Trophoblast cell (in vitro differentiated cells and primary cell): ENCODE measurements around the gene CD2.

ENCODE experiments used
- DNase-seq, 2 donors: peaks; one replicate each; pipeline ENCODE4 v3.0.0-alpha.2; 2016
- H2AFZ ChIP-seq: 2 replicates; pipeline ENCODE4 v1.6.1; 2013; ENCODE audit warnings: low read length, moderate library complexity, mild to moderate bottlenecking; ENCODE audit not compliant: insufficient read depth, poor library complexity
- H2AK5ac ChIP-seq: 2 replicates; pipeline ENCODE4 v1.6.1; 2013; ENCODE audit warnings: mild to moderate bottlenecking, low read length
- H2BK120ac ChIP-seq: 2 replicates; pipeline ENCODE4 v1.6.1; 2013; ENCODE audit warnings: low read length, mild to moderate bottlenecking, moderate library complexity; ENCODE audit not compliant: insufficient read depth, poor library complexity
- H2BK12ac ChIP-seq: 2 replicates; pipeline ENCODE4 v1.6.1; 2013; ENCODE audit warnings: mild to moderate bottlenecking, low read length, moderate library complexity
- H2BK5ac ChIP-seq: 2 replicates; pipeline ENCODE4 v1.6.1; 2013; ENCODE audit warnings: low read length, low read depth, moderate library complexity, mild to moderate bottlenecking; ENCODE audit not compliant: poor library complexity
- H3K14ac ChIP-seq: 2 replicates; pipeline ENCODE4 v1.6.1; 2013; ENCODE audit warnings: mild to moderate bottlenecking, low read length
- H3K18ac ChIP-seq: 2 replicates; pipeline ENCODE4 v1.6.1; 2013; ENCODE audit warnings: mild to moderate bottlenecking, low read length
- H3K23ac ChIP-seq: 2 replicates; pipeline ENCODE4 v1.6.1; 2013; ENCODE audit warnings: low read length
- H3K27ac ChIP-seq: 2 replicates; pipeline ENCODE4 v1.5.1; 2013; ENCODE audit warnings: low read depth, mild to moderate bottlenecking, inconsistent platforms, low read length, moderate library complexity
- H3K27me3 ChIP-seq: 2 replicates; pipeline ENCODE4 v1.6.1; 2013; ENCODE audit warnings: inconsistent platforms, mild to moderate bottlenecking, low read length, moderate library complexity; ENCODE audit not compliant: insufficient read depth
- H3K36me3 ChIP-seq, 2 experiments: 1 replicate in 1 of 2; 2 replicates in 1 of 2; pipeline ENCODE4 v1.6.1; 2013; ENCODE audit warnings: low read length in 2 of 2, mild to moderate bottlenecking in 2 of 2, moderate library complexity in 1 of 2; ENCODE audit not compliant: insufficient read depth in 2 of 2, control insufficient read depth in 1 of 2
- H3K4ac ChIP-seq: 2 replicates; pipeline ENCODE4 v1.6.1; 2013; ENCODE audit warnings: low read depth, mild to moderate bottlenecking, low read length, moderate library complexity
- H3K4me1 ChIP-seq, 2 experiments: 1 replicate in 1 of 2; 2 replicates in 1 of 2; pipeline ENCODE4 v1.6.1; 2013; ENCODE audit warnings: low read length in 2 of 2, mild to moderate bottlenecking in 2 of 2, moderate library complexity in 1 of 2; ENCODE audit not compliant: insufficient read depth in 2 of 2, control insufficient read depth in 1 of 2
- H3K4me2 ChIP-seq: 2 replicates; pipeline ENCODE4 v1.6.1; 2013; ENCODE audit warnings: inconsistent platforms, mild to moderate bottlenecking, low read length, moderate library complexity
- H3K4me3 ChIP-seq: 2 replicates; pipeline ENCODE4 v1.5.1; 2013; ENCODE audit warnings: mild to moderate bottlenecking, low read depth, low read length, inconsistent platforms
- H3K79me1 ChIP-seq: one replicate; pipeline ENCODE4 v1.6.1; 2013; ENCODE audit warnings: low read length
- H3K79me2 ChIP-seq: 2 replicates; pipeline ENCODE4 v1.6.1; 2013; ENCODE audit warnings: low read length, mild to moderate bottlenecking; ENCODE audit not compliant: control insufficient read depth, insufficient read depth, poor library complexity
- H3K9ac ChIP-seq: 2 replicates; pipeline ENCODE4 v1.6.1; 2013; ENCODE audit warnings: mild to moderate bottlenecking, low read length
- H3K9me3 ChIP-seq: 2 replicates; pipeline ENCODE4 v1.6.1; 2013; ENCODE audit warnings: low read depth, mild to moderate bottlenecking, control low read depth, inconsistent platforms, low read length; ENCODE audit not compliant: insufficient read depth
- H4K12ac ChIP-seq: 2 replicates; pipeline ENCODE4 v1.6.1; 2013; ENCODE audit warnings: low read depth, mild to moderate bottlenecking, low read length, moderate library complexity
- H4K8ac ChIP-seq: 2 replicates; pipeline ENCODE4 v1.6.1; 2013; ENCODE audit warnings: low read depth, mild to moderate bottlenecking, low read length, moderate library complexity
- H4K91ac ChIP-seq: one replicate; pipeline ENCODE4 v1.6.1; 2013; ENCODE audit warnings: low read depth, mild to moderate bottlenecking, low read length, moderate library complexity
- WGBS: extraction: QIAGEN DNeasy Blood & Tissue Kit; methylation state at CpG from one replicate; pipeline ENCODE4 v1.1.7; 2013; ENCODE audit warnings: missing lambda C conversion rate; ENCODE audit not compliant: insufficient read length, insufficient coverage; ENCODE audit errors: extremely low coverage; 5-methylcytosine and 5-hydroxymethylcytosine counted together

The CD2 gene

GRCh38 chr1:116805398-116805797 is 51.2 kb downstream of the CD2 start:
- Histone ChIP-seq H3K4me1 (no peaks in the 10 kb centered on the region), H3K27ac (no peak overlapping the region), H4K8ac (no peak overlapping the region), H2AK5ac (no peak overlapping the region), H3K9ac (no peak overlapping the region), H3K9me3 (peaks cover 2% of the 10 kb centered on the region), H3K23ac (no peak overlapping the region), H2BK120ac (no peak overlapping the region), H3K4me3 (no peak overlapping the region), H2AFZ (no peak overlapping the region), H3K4me2 (no peak overlapping the region), H3K36me3 (no peaks in the 10 kb centered on the region), H3K18ac (no peak overlapping the region), H4K91ac (no peak overlapping the region), H3K79me1 (no peaks in the 10 kb centered on the region), H2BK12ac (no peak overlapping the region), H3K79me2 (no peaks in the 10 kb centered on the region), H3K14ac (no peak overlapping the region), H2BK5ac (no peak overlapping the region), H3K27me3 (no peaks in the 10 kb centered on the region), H3K4ac (no peak overlapping the region), H4K12ac (no peak overlapping the region)
- WGBS: no CpG with 5 or more reads among the region's 2 CpGs
- no peak for DNase-seq

DNA sequence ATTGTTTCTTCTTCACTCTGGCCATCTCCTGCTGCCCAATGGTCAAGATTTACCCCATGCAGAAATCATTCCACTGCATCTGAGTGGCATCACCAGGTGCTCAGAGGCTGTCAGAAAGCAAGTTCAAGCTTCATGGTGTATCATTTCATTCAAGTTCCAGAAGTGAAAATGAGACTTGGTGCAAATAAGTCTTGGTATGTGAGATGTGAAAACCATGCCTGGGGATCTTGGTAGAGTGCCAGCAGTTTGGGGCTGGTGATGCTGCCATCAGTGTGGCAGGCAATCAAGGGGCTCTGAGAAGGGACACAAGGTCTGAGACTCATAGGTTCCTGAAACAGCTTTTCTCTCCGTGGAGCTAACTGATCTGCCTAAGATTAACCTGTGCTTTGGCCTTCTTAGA is 52.0 kb downstream of the CD2 start:
- Histone ChIP-seq H3K9ac (no peak overlapping the region), H4K91ac (no peak overlapping the region), H3K14ac (no peak overlapping the region), H3K4me2 (no peak overlapping the region), H3K79me2 (no peaks in the 10 kb centered on the region), H3K23ac (no peak overlapping the region), H3K4me1 (no peaks in the 10 kb centered on the region), H2BK5ac (no peak overlapping the region), H2BK12ac (no peak overlapping the region), H3K27ac (no peak overlapping the region), H4K8ac (no peak overlapping the region), H3K27me3 (no peaks in the 10 kb centered on the region), H4K12ac (no peak overlapping the region), H3K4me3 (no peak overlapping the region), H3K36me3 (no peaks in the 10 kb centered on the region), H2BK120ac (no peak overlapping the region), H2AK5ac (no peak overlapping the region), H3K79me1 (no peaks in the 10 kb centered on the region), H2AFZ (no peak overlapping the region), H3K9me3 (peaks cover 2% of the 10 kb centered on the region), H3K18ac (no peak overlapping the region), H3K4ac (no peak overlapping the region)
- no peak for DNase-seq
- no CpG with 5 or more reads among the region's 1 CpG for WGBS

GRCh38 chr1:116806671-116807070 is 52.4 kb downstream of the CD2 start:
- no peaks in the 10 kb centered on the region for H3K27me3 ChIP-seq

DNA sequence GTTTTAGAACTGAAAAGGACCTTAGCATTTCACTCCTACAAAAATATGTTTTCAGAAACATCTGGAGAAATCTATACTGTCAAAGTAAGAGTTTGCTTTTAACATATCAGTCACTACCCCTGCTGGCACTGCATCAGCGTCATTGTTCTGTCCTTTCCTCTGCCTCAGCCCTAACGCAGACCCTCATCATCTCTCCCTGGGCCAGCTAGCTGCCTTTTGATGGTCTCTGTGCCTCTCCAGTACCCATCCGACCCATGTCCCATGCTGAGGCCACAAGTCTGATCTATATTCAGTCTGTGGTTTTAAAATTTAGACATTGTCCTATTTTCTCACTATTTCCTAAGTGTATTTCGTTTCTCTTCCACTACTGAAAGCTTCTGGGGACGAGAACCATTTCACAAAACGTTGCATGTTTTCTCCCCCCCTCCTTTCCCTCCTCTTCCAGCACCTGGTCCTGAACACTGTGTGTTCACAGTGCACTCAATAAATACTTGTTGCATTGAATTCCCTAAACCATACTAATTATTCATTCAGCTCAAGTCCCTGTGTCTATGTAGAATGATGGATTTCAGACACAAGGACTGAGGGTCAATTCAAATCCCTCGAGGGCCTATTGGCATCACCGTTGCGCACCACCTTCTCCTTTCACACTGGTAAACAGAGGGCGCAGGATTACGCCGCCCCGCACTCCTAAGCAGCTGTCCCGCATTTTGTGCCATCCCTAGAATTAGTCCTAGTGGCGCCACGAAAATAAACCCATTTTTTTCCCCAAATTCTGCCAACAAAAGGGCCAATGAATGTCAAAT is 53.4 kb downstream of the CD2 start:
- Histone ChIP-seq H3K9me3 (peaks cover 2% of the 10 kb centered on the region), H3K23ac (no peak overlapping the region), H3K9ac (no peak overlapping the region), H3K18ac (no peak overlapping the region), H3K36me3 (no peaks in the 10 kb centered on the region), H3K4me2 (no peak overlapping the region), H3K79me1 (no peaks in the 10 kb centered on the region), H3K4ac (no peak overlapping the region), H2AFZ (no peak overlapping the region), H4K91ac (no peak overlapping the region), H3K14ac (no peak overlapping the region), H4K8ac (no peak overlapping the region), H2BK120ac (no peak overlapping the region), H3K79me2 (no peaks in the 10 kb centered on the region), H3K27me3 (no peaks in the 10 kb centered on the region), H3K4me1 (no peaks in the 10 kb centered on the region), H3K27ac (no peak overlapping the region), H3K4me3 (no peak overlapping the region), H2BK5ac (no peak overlapping the region), H2AK5ac (no peak overlapping the region), H4K12ac (no peak overlapping the region), H2BK12ac (no peak overlapping the region)
- no peak for DNase-seq
- no CpG with 5 or more reads among the region's 16 CpGs for WGBS

More at GRCh38 chr1:116806671-116807070, 52.4 kb downstream of the CD2 start:
- H3K9ac ChIP-seq: no peak overlapping the region
- H3K4me2 ChIP-seq: no peak overlapping the region
- peaks cover 2% of the 10 kb centered on the region for H3K9me3 ChIP-seq
- no peak overlapping the region for H4K8ac ChIP-seq
- H2AFZ ChIP-seq: no peak overlapping the region
- no peak overlapping the region for H3K14ac ChIP-seq
- no peak overlapping the region for H3K27ac ChIP-seq
- no peak overlapping the region for H2BK120ac ChIP-seq
- no peak overlapping the region for H3K23ac ChIP-seq
- H3K36me3 ChIP-seq: no peaks in the 10 kb centered on the region
- H4K12ac ChIP-seq: no peak overlapping the region
- no peak overlapping the region for H2BK12ac ChIP-seq
- DNase-seq: no peak
- no CpG with 5 or more reads among the region's 4 CpGs for WGBS
- H3K18ac ChIP-seq: no peak overlapping the region
- H3K79me1 ChIP-seq: no peaks in the 10 kb centered on the region
- H3K4me3 ChIP-seq: no peak overlapping the region
- H2BK5ac ChIP-seq: no peak overlapping the region
- H3K4ac ChIP-seq: no peak overlapping the region
- H4K91ac ChIP-seq: no peak overlapping the region
- H2AK5ac ChIP-seq: no peak overlapping the region
- H3K4me1 ChIP-seq: no peaks in the 10 kb centered on the region
- no peaks in the 10 kb centered on the region for H3K79me2 ChIP-seq
